HepG2 (cell line): ENCODE data around the gene ADPRHL1. TPM values are rescaled to one million over a fixed set of nuclear protein-coding genes. Genes with fewer than 3 reads are reported as not detected.

ENCODE experiments used
- ATAC-seq: fragments of 200-7000 bp; cut with Tn5 transposase; 3 replicates; pipeline ENCODE4 v1.9.1; 2020; ENCODE audit warnings: mild to moderate bottlenecking, moderate library complexity
- BruUV-seq: library from RNA; stranded (reverse); fragments of 400-500 nt; replicated peaks from 2 replicates; lab custom pipeline; 2021; lab: Mats Ljungman, UMichigan
- CTCF ChIA-PET: fragments of 300-600 bp; formaldehyde crosslinking; extraction: SDS; loops from one replicate; lab custom pipeline; 2021; ENCODE audit warnings: low total read pairs, inconsistent platforms, low intra/inter-chr PET ratio; lab: Yijun Ruan, JAX
- POLR2A ChIA-PET: fragments of 350-600 bp; sonication (Branson Sonifier 250); formaldehyde crosslinking; loops from one replicate; lab custom pipeline; 2020; ENCODE audit warnings: antibody characterized with exemption, inconsistent platforms; lab: Yijun Ruan, JAX
- DNase-seq: peaks from one replicate; pipeline ENCODE4 v3.0.0-alpha.2; 2015; ENCODE audit warnings: low spot score
- FAIRE-seq: peaks from 3 replicates; lab custom pipeline; 2011; peaks lifted over from hg19 to GRCh38; lab: Jason Lieb, UNC
- H2AFZ ChIP-seq: one replicate; pipeline ENCODE4 v1.6.1; 2011; ENCODE audit warnings: low read length, inconsistent platforms
- H3K27ac ChIP-seq: fragments of 300-600 bp; 3 replicates; pipeline ENCODE4 v1.8.0; 2011; ENCODE audit warnings: mixed run types, mild to moderate bottlenecking, mixed read lengths, low read length, inconsistent platforms; ENCODE audit not compliant: insufficient read depth; ENCODE audit errors: extremely low read length
- H3K27me3 ChIP-seq, 2 experiments: fragments of 200-600 bp in 1 of 2; 2 replicates in 1 of 2; 3 replicates in 1 of 2; pipeline versions ENCODE4 v1.6.0 to v1.8.0; 2011; ENCODE audit warnings: low read length in 2 of 2, mild to moderate bottlenecking in 2 of 2, moderate library complexity in 2 of 2, inconsistent platforms in 1 of 2; ENCODE audit not compliant: insufficient read depth in 2 of 2, control insufficient read depth in 1 of 2
- H3K36me3 ChIP-seq, 2 experiments: fragments of 200-600 bp in 1 of 2; replicated peaks in 1 of 2; 2 replicates in 1 of 2; 3 replicates in 1 of 2; pipeline versions ENCODE4 v1.5.1 to v1.8.0; 2011; ENCODE audit warnings: low read length in 2 of 2, inconsistent platforms in 1 of 2; ENCODE audit not compliant: insufficient read depth in 2 of 2, control insufficient read depth in 1 of 2
- H3K4me1 ChIP-seq: 2 replicates; pipeline ENCODE4 v1.5.1; 2012; ENCODE audit warnings: low read length, inconsistent platforms; ENCODE audit not compliant: insufficient read depth
- H3K4me2 ChIP-seq: 2 replicates; pipeline ENCODE4 v1.6.0; 2011; ENCODE audit warnings: low read depth, low read length, inconsistent platforms
- H3K4me3 ChIP-seq, 3 experiments: fragments of 200-600 bp in 1 of 3; sonication (generic), shearing (Covaris generic) in 1 of 3; replicated peaks in 1 of 3; 2 replicates each; pipeline ENCODE4 v1.5.1; 2011 to 2016; ENCODE audit warnings: low read length in 3 of 3, inconsistent platforms in 2 of 3, low read depth in 2 of 3, mild to moderate bottlenecking in 2 of 3, control low read depth in 1 of 3, mixed read lengths in 1 of 3; ENCODE audit not compliant: insufficient read depth in 1 of 3
- H3K79me2 ChIP-seq: one replicate; pipeline ENCODE4 v1.6.1; 2011; ENCODE audit warnings: low read length, inconsistent platforms; ENCODE audit not compliant: insufficient read depth
- H3K9ac ChIP-seq: 2 replicates; pipeline ENCODE4 v1.6.0; 2011; ENCODE audit warnings: mild to moderate bottlenecking, low read depth, low read length, inconsistent platforms; ENCODE audit not compliant: insufficient read depth
- H3K9me3 ChIP-seq: 2 replicates; pipeline ENCODE4 v1.5.1; 2012; ENCODE audit warnings: mild to moderate bottlenecking, low read length
- H4K20me1 ChIP-seq: 2 replicates; pipeline ENCODE4 v1.6.0; 2011; ENCODE audit warnings: inconsistent platforms, mild to moderate bottlenecking, low read length, moderate library complexity; ENCODE audit not compliant: insufficient read depth
- AHDC1 ChIP-seq: sonication (generic); formaldehyde crosslinking; IDR thresholded peaks from 2 replicates; pipeline ENCODE4 v1.5.1; 2020; ENCODE audit warnings: mild to moderate bottlenecking, missing genetic modification reagents, borderline replicate concordance
- E2F5 ChIP-seq: sonication (generic); formaldehyde crosslinking; conservative IDR thresholded peaks from 2 replicates; pipeline ENCODE4 v1.4.0; 2020; ENCODE audit warnings: missing genetic modification reagents
- FOXK2 ChIP-seq: fragments of 450-650 bp; IDR thresholded peaks from 2 replicates; pipeline ENCODE4 v1.6.1; 2016
- KAT8 ChIP-seq: IDR thresholded peaks from 2 replicates; pipeline ENCODE4 v1.6.1; 2016; ENCODE audit warnings: missing genetic modification reagents, missing compliant biosample characterization
- KLF6 ChIP-seq: IDR thresholded peaks from 2 replicates; pipeline ENCODE4 v1.8.0; 2016; ENCODE audit warnings: missing biosample characterization, missing genetic modification reagents
- MAFF ChIP-seq: IDR thresholded peaks from 2 replicates; pipeline ENCODE4 v1.6.1; 2011; ENCODE audit warnings: low read depth, low read length, improper control_type of control experiment
- NFKBIZ ChIP-seq: IDR thresholded peaks from 2 replicates; pipeline ENCODE4 v1.6.1; 2018; ENCODE audit warnings: missing genetic modification reagents, missing compliant biosample characterization
- REPIN1 ChIP-seq: sonication (generic); formaldehyde crosslinking; IDR thresholded peaks from 2 replicates; pipeline ENCODE4 v1.8.0; 2022; ENCODE audit warnings: missing genetic modification reagents, low read depth, mild to moderate bottlenecking, borderline replicate concordance
- RFXAP ChIP-seq: sonication (generic); formaldehyde crosslinking; IDR thresholded peaks from 2 replicates; pipeline ENCODE4 v1.4.0; 2020; ENCODE audit warnings: missing genetic modification reagents, borderline replicate concordance
- SIX4 ChIP-seq: sonication (generic); formaldehyde crosslinking; IDR thresholded peaks from 2 replicates; pipeline ENCODE4 v1.4.0; 2020; ENCODE audit warnings: missing genetic modification reagents
- SKIL ChIP-seq: sonication (generic); formaldehyde crosslinking; IDR thresholded peaks from 2 replicates; pipeline ENCODE4 v1.8.0; 2022; ENCODE audit warnings: missing genetic modification reagents, mild to moderate bottlenecking, moderate library complexity, borderline replicate concordance
- SOX5 ChIP-seq: IDR thresholded peaks from 2 replicates; pipeline ENCODE4 v1.6.1; 2016; ENCODE audit warnings: borderline replicate concordance
- SSRP1 ChIP-seq: IDR thresholded peaks from 2 replicates; pipeline ENCODE4 v1.6.1; 2016; ENCODE audit warnings: control low read depth
- ZNF383 ChIP-seq: sonication (generic); formaldehyde crosslinking; IDR thresholded peaks from 2 replicates; pipeline ENCODE4 v1.4.0; 2020; ENCODE audit warnings: missing genetic modification reagents, mild to moderate bottlenecking, borderline replicate concordance
- ZNF674 ChIP-seq: sonication (generic); formaldehyde crosslinking; IDR thresholded peaks from 2 replicates; pipeline ENCODE4 v1.5.0; 2020; ENCODE audit warnings: low read depth, mild to moderate bottlenecking, missing genetic modification reagents
- ZNF713 ChIP-seq: sonication (generic); formaldehyde crosslinking; IDR thresholded peaks from 2 replicates; pipeline ENCODE4 v1.4.0; 2020; ENCODE audit warnings: mild to moderate bottlenecking, missing genetic modification reagents
- ZNF720 ChIP-seq: sonication (generic); formaldehyde crosslinking; IDR thresholded peaks from 2 replicates; pipeline ENCODE4 v1.4.0; 2020; ENCODE audit warnings: missing genetic modification reagents
- ZNF788 ChIP-seq: sonication (generic); formaldehyde crosslinking; IDR thresholded peaks from 2 replicates; pipeline ENCODE4 v1.5.0; 2020; ENCODE audit warnings: mild to moderate bottlenecking, missing genetic modification reagents, borderline replicate concordance
- WGBS: methylation state at CpG from one replicate; pipeline ENCODE4 v1.1.6; 2017; ENCODE audit warnings: low lambda C conversion rate; 5-methylcytosine and 5-hydroxymethylcytosine counted together
- in situ Hi-C: cut with HindIII; loops from 2 replicates; pipeline ENCODE4 v1.10.0; 2017; ENCODE audit warnings: low pct_unique_long_range_greater_than_20kb; ENCODE audit not compliant: extremely low pct_ligation_motif_present
- intact Hi-C: fragments of 100-400 bp; cut with micrococcal nuclease; formaldehyde crosslinking; loops from one replicate; pipeline ENCODE4 v1.10.0; 2022; ENCODE audit not compliant: unreplicated experiment
- polyA plus RNA-seq, 8 experiments: library from polyadenylated mRNA; depleted of rRNA in 3 of 8; stranded (reverse) in 7 of 8; unstranded in 1 of 8; fragments of >200 nt; fragmentation: Illumina TruSeq in 4 of 8; extraction: Trizol in 4 of 8; gene quantifications; 2 replicates each; pipeline versions ENCODE4 v1.2.1 to v1.2.3, GENCODE V29; 2011 to 2016; ENCODE audit warnings: low read depth in 4 of 8, missing spikeins in 1 of 8, mixed read lengths in 1 of 8; ENCODE audit not compliant: insufficient read depth in 1 of 8
- total RNA-seq, 5 experiments: library from RNA; depleted of rRNA; stranded (reverse); fragments of >200 nt; fragmentation: Illumina TruSeq; extraction: Trizol; gene quantifications; 2 replicates each; pipeline ENCODE4 v1.2.3, GENCODE V29; 2016; ENCODE audit warnings: low read depth in 1 of 5

The ADPRHL1 gene
- total and polyA plus RNA-seq, 2 of the 13 experiments (the other 11 are each of a cell fraction or from before 2014, with no cell fraction given), result 0.34 to 0.40 TPM

GRCh38 chr13:113367771-113368170 lies 85.5 kb downstream of the ADPRHL1 start:
- FAIRE-seq (no peak), DNase-seq (no peak), ATAC-seq (no peak)
- in situ Hi-C loops, result no loop called here
- WGBS, result 42% methylated on average over 4 of the region's 6 CpGs
- BruUV-seq, result no TSS peak
- TF ChIP-seq MAFF (no peak), SIX4 (CRISPR knock-in tag) (no peak), NFKBIZ (CRISPR knock-in tag) (no peak), SOX5 (CRISPR knock-in tag) (no peak), RFXAP (CRISPR knock-in tag) (no peak), REPIN1 (CRISPR knock-in tag) (no peak), KAT8 (CRISPR knock-in tag) (no peak), FOXK2 (no peak), SSRP1 (CRISPR knock-in tag) (no peak), E2F5 (CRISPR knock-in tag) (no peak), KLF6 (CRISPR knock-in tag) (no peak), AHDC1 (CRISPR knock-in tag) (no peak), ZNF713 (CRISPR knock-in tag) (no peak), ZNF383 (CRISPR knock-in tag) (no peak), ZNF720 (CRISPR knock-in tag) (no peak), SKIL (no peak), ZNF674 (CRISPR knock-in tag) (no peak), ZNF788 (CRISPR knock-in tag) (no peak)
- Histone ChIP-seq H3K4me2 (no peak overlapping the region), H3K9me3 (no peaks in the 10 kb centered on the region), H4K20me1 (peaks cover 2% of the 10 kb centered on the region; the same call in 1 of the 2 replicates), H3K79me2 (peaks cover 2% of the 10 kb centered on the region), H3K27me3 (peaks cover 6 to 24% of the 10 kb centered on the region in 2 experiments; a peak in 4 of 5 replicates), H3K36me3 (no peaks in the 10 kb centered on the region), H3K9ac (no peak overlapping the region), H3K4me1 (peaks cover 28% of the 10 kb centered on the region), H2AFZ (no peak overlapping the region), H3K27ac (no peak overlapping the region), H3K4me3 (no peak overlapping the region)
- ChIA-PET CTCF (no interaction called here), POLR2A (no interaction called here)
- intact Hi-C loops, result no loop called here
